NCI-H1694 treated with DMSO at 0.1 percent for 48 hours (cell line): Measurements from ENCODE around the gene CREG2.

Experiments
- DNase-seq: peaks from one replicate; lab custom pipeline; 2025; lab: John Stamatoyannopoulos, UW

Gene CREG2

GRCh38 chr2:101307503-101307902 lies 79.8 kb downstream of the CREG2 start:
- DNase-seq = no peak

GRCh38 chr2:101306410-101306809 lies 80.9 kb downstream of the CREG2 start:
- DNase-seq = no peak

GRCh38 chr2:101305492-101306078 lies 81.7 kb downstream of the CREG2 start:
- DNase-seq = no peak

- no peak for DNase-seq
Observed at GRCh38 chr2:101305035-101305434, 82.3 kb downstream of the CREG2 start.

- no peak for DNase-seq
Observed at GRCh38 chr2:101303688-101304087, 83.6 kb downstream of the CREG2 start.

- DNase-seq = no peak
Observed at GRCh38 chr2:101302016-101302415, 85.3 kb downstream of the CREG2 start.

GRCh38 chr2:101300836-101301235 lies 86.5 kb downstream of the CREG2 start:
- DNase-seq = no peak

GRCh38 chr2:101300164-101300563 lies 87.1 kb downstream of the CREG2 start:
- no peak for DNase-seq

- no peak for DNase-seq
Observed at GRCh38 chr2:101299604-101300003, 87.7 kb downstream of the CREG2 start.

- no peak for DNase-seq
Observed at GRCh38 chr2:101297383-101297782, 89.9 kb downstream of the CREG2 start.

GRCh38 chr2:101296371-101296770 lies 90.9 kb downstream of the CREG2 start:
- no peak for DNase-seq

- no peak for DNase-seq
Observed at GRCh38 chr2:101295895-101296294, 91.4 kb downstream of the CREG2 start.
